A673 (cell line): Measurements from ENCODE around the gene BMAL2. TPM values are rescaled to one million over a fixed set of nuclear protein-coding genes. Genes with fewer than 3 reads are reported as not detected.
A peak's percentile ranks its signal among the peaks of the same experiment; 100 is the strongest.

Experiments
- BruUV-seq: library from RNA; stranded (reverse); fragments of 400-500 nt; replicated peaks from 2 replicates; lab custom pipeline; 2021; lab: Mats Ljungman, UMichigan
- CTCF ChIA-PET: fragments of 300-600 bp; sonication (Branson Sonifier 250); formaldehyde crosslinking; loops from one replicate; lab custom pipeline; 2022; ENCODE audit warnings: antibody characterized with exemption; lab: Charles Lee
- POLR2A ChIA-PET: fragments of 300-600 bp; sonication (Branson Sonifier 250); formaldehyde crosslinking; loops from one replicate; lab custom pipeline; 2022; ENCODE audit warnings: antibody characterized with exemption; ENCODE audit not compliant: low non-redundant PET; lab: Charles Lee
- DNase-seq: peaks from one replicate; pipeline ENCODE4 v3.0.0-alpha.2; 2015; ENCODE audit warnings: low spot score
- H3K27ac ChIP-seq: fragments of 200-600 bp; sonication (generic); 2 replicates; pipeline ENCODE4 v1.5.1; 2016; ENCODE audit warnings: mixed run types, low read depth, mild to moderate bottlenecking, mixed read lengths, antibody characterized with exemption, low read length; ENCODE audit not compliant: poor library complexity, severe bottlenecking
- H3K27me3 ChIP-seq: fragments of 200-600 bp; sonication (generic); replicated peaks from 2 replicates; pipeline ENCODE4 v1.6.1; 2017; ENCODE audit warnings: mixed run types, low read depth, mild to moderate bottlenecking, mixed read lengths, antibody characterized with exemption, low read length; ENCODE audit not compliant: insufficient read depth, poor library complexity
- H3K36me3 ChIP-seq: fragments of 200-600 bp; sonication (generic); 2 replicates; pipeline ENCODE4 v1.6.1; 2016; ENCODE audit warnings: mixed run types, mild to moderate bottlenecking, mixed read lengths, antibody characterized with exemption, low read length; ENCODE audit not compliant: insufficient read depth, poor library complexity, severe bottlenecking
- H3K4me1 ChIP-seq: fragments of 200-600 bp; sonication (generic); 2 replicates; pipeline ENCODE4 v1.6.1; 2017; ENCODE audit warnings: mixed run types, mild to moderate bottlenecking, mixed read lengths, antibody characterized with exemption, low read length; ENCODE audit not compliant: insufficient read depth, poor library complexity, severe bottlenecking
- H3K4me3 ChIP-seq: fragments of 200-600 bp; sonication (generic); 2 replicates; pipeline ENCODE4 v1.5.1; 2016; ENCODE audit warnings: low read depth, mixed run types, mild to moderate bottlenecking, mixed read lengths, low read length; ENCODE audit not compliant: poor library complexity, severe bottlenecking
- H3K9me3 ChIP-seq: fragments of 200-600 bp; sonication (generic); 2 replicates; pipeline ENCODE4 v1.6.1; 2016; ENCODE audit warnings: mixed run types, low read depth, mild to moderate bottlenecking, mixed read lengths, antibody characterized with exemption, low read length; ENCODE audit not compliant: poor library complexity, severe bottlenecking
- CTCF ChIP-seq: fragments of 300-800, 200-600 bp; sonication (generic); conservative IDR thresholded peaks from 2 replicates; pipeline ENCODE4 v1.5.1; 2017; ENCODE audit warnings: low read depth, mild to moderate bottlenecking, antibody characterized with exemption, low read length, moderate library complexity, mixed read lengths
- EZH2 ChIP-seq: fragments of 200-600 bp; sonication (generic); IDR thresholded peaks from 2 replicates; pipeline ENCODE4 v1.6.1; 2017; ENCODE audit warnings: borderline replicate concordance, low read depth, mild to moderate bottlenecking, mixed read lengths, antibody characterized with exemption, low read length; ENCODE audit not compliant: poor library complexity, severe bottlenecking
- intact Hi-C: fragments of 100-400 bp; cut with micrococcal nuclease; formaldehyde crosslinking; loops from one replicate; pipeline ENCODE4 v1.10.0; 2022; ENCODE audit not compliant: unreplicated experiment
- total RNA-seq: library from RNA; stranded (reverse); gene quantifications from 2 replicates; pipeline ENCODE4 v1.2.3, GENCODE V29; 2021

BMAL2 gene
- total RNA-seq, 1 experiment from 2014 or later, result 10.3 TPM

- TSS peak; percentile 47 for BruUV-seq
- Histone ChIP-seq H3K36me3 (no peaks in the 10 kb centered on the region), H3K4me1 (no peaks in the 10 kb centered on the region), H3K27ac (no peak overlapping the region), H3K27me3 (no peaks in the 10 kb centered on the region), H3K4me3 (peak overlapping the region; percentile 65), H3K9me3 (no peaks in the 10 kb centered on the region)
- TF ChIP-seq CTCF, result no peak
- TF ChIP-seq EZH2, result no peak
- ChIA-PET POLR2A (no interaction called here), CTCF (interaction anchor here (0.6 kb wide), 1 partner anchor 28 kb away, joined by 3 read pairs; no protein-coding TSS in a partner anchor)
- intact Hi-C loops, result no loop called here
- DNase-seq, result no peak
Observed at GRCh38 chr12:27334042-27334720, 1.5 kb downstream of the BMAL2 start.

- no peaks in the 10 kb centered on the region for H3K27me3 ChIP-seq
- intact Hi-C loops, result no loop called here
- no peaks in the 10 kb centered on the region for H3K36me3 ChIP-seq
- H3K9me3 ChIP-seq, result no peaks in the 10 kb centered on the region
- no peak overlapping the region for H3K4me3 ChIP-seq
- POLR2A ChIA-PET, result no interaction called here
- CTCF ChIA-PET, result no interaction called here
- BruUV-seq, result no TSS peak
- no peaks in the 10 kb centered on the region for H3K4me1 ChIP-seq
- no peak overlapping the region for H3K27ac ChIP-seq
- TF ChIP-seq EZH2 (no peak), CTCF (no peak)
- no peak for DNase-seq
Observed at GRCh38 chr12:27334721-27335082, 2.1 kb downstream of the BMAL2 start.

GRCh38 chr12:27335364-27336281, 3.0 kb downstream of the BMAL2 start:
- no peaks in the 10 kb centered on the region for H3K27me3 ChIP-seq
- CTCF ChIA-PET, result no interaction called here
- no peaks in the 10 kb centered on the region for H3K9me3 ChIP-seq
- H3K4me1 ChIP-seq, result no peaks in the 10 kb centered on the region
- POLR2A ChIA-PET, result no interaction called here
- H3K27ac ChIP-seq, result no peak overlapping the region
- BruUV-seq, result no TSS peak
- H3K4me3 ChIP-seq, result no peak overlapping the region
- no peaks in the 10 kb centered on the region for H3K36me3 ChIP-seq
- no peak for TF ChIP-seq CTCF
- no peak for TF ChIP-seq EZH2
- intact Hi-C loops, result no loop called here
- no peak for DNase-seq
